Activated naive CD8-positive, alpha-beta T cell (primary cell): ENCODE results near the gene OR5B3.

ENCODE experiments used
- H3K27ac Mint-ChIP-seq: one replicate; pipeline ENCODE4 v1.8.0; 2021; ENCODE audit warnings: mixed read lengths
- H3K27me3 Mint-ChIP-seq: one replicate; pipeline ENCODE4 v1.8.0; 2021; ENCODE audit warnings: mixed read lengths
- H3K36me3 Mint-ChIP-seq: one replicate; pipeline ENCODE4 v1.8.0; 2021; ENCODE audit warnings: mixed read lengths
- H3K4me1 Mint-ChIP-seq: one replicate; pipeline ENCODE4 v1.8.0; 2021; ENCODE audit warnings: low read depth, mixed read lengths
- H3K4me3 Mint-ChIP-seq: one replicate; pipeline ENCODE4 v1.8.0; 2021; ENCODE audit warnings: mild to moderate bottlenecking, mixed read lengths
- H3K9me3 Mint-ChIP-seq: one replicate; pipeline ENCODE4 v1.8.0; 2021; ENCODE audit warnings: low read depth, mixed read lengths

OR5B3 gene

GRCh38 chr11:58358969-58359368, 47.7 kb downstream of the OR5B3 start, which contains the start of gene OR5B17:
Gene OR5B17, minus strand, starts transcription at chr11:58359069. Its CDS starts 0 bp downstream, at chr11:58359069.
- no peaks in the 10 kb centered on the region for H3K4me1 Mint-ChIP-seq
- no peaks in the 10 kb centered on the region for H3K9me3 Mint-ChIP-seq
- no peak within 1 kb of the TSS for H3K27ac Mint-ChIP-seq
- peaks cover 2% of the 10 kb centered on the region for H3K36me3 Mint-ChIP-seq
- H3K4me3 Mint-ChIP-seq = no peak within 1 kb of the TSS
- peaks cover 6% of the 10 kb centered on the region for H3K27me3 Mint-ChIP-seq

- peaks cover 3% of the 10 kb centered on the region for H3K36me3 Mint-ChIP-seq
- peaks cover 8% of the 10 kb centered on the region for H3K27me3 Mint-ChIP-seq
- H3K27ac Mint-ChIP-seq = no peak overlapping the region
- H3K4me1 Mint-ChIP-seq = no peaks in the 10 kb centered on the region
- no peaks in the 10 kb centered on the region for H3K9me3 Mint-ChIP-seq
- no peak overlapping the region for H3K4me3 Mint-ChIP-seq
Observed at GRCh38 chr11:58354727-58355126, 51.9 kb downstream of the OR5B3 start.
